AG04450 (cell line): ENCODE measurements around the gene CEP76. TPM values are rescaled to one million over a fixed set of nuclear protein-coding genes. Genes with fewer than 3 reads are reported as not detected.
A peak's percentile ranks its signal among the peaks of the same experiment; 100 is the strongest.

ENCODE experiments used
- CTCF ChIA-PET: fragments of 300-600, 350-600 bp; formaldehyde crosslinking; extraction: SDS; loops from one replicate; lab custom pipeline; 2022; ENCODE audit warnings: antibody characterized with exemption, inconsistent platforms; lab: Charles Lee
- POLR2A ChIA-PET: fragments of 350-600 bp; formaldehyde crosslinking; extraction: SDS; loops from one replicate; lab custom pipeline; 2021; ENCODE audit warnings: antibody characterized with exemption, inconsistent platforms; lab: Yijun Ruan, JAX
- DNase-seq: peaks from one replicate; pipeline ENCODE4 v3.0.0-alpha.2; 2011; ENCODE audit warnings: low read depth, low spot score
- H3K27ac ChIP-seq: one replicate; pipeline ENCODE4 v1.5.1; 2012; ENCODE audit warnings: low read depth, low read length, control low read depth
- H3K27me3 ChIP-seq: one replicate; pipeline ENCODE4 v1.6.0; 2012; ENCODE audit warnings: low read length; ENCODE audit not compliant: control insufficient read depth, insufficient read depth
- H3K4me3 ChIP-seq: 2 replicates; pipeline ENCODE4 v1.5.1; 2011; ENCODE audit warnings: mild to moderate bottlenecking, low read depth, low read length, control low read depth
- H3K9me3 ChIP-seq: 2 replicates; pipeline ENCODE4 v1.5.1; 2012; ENCODE audit warnings: low read length; ENCODE audit not compliant: control insufficient read depth, insufficient read depth
- CTCF ChIP-seq: IDR thresholded peaks from 2 replicates; pipeline ENCODE4 v1.5.1; 2011; ENCODE audit warnings: low read depth, low read length, control low read depth, inconsistent platforms
- polyA plus RNA-seq: library from polyadenylated mRNA; depleted of rRNA; stranded (reverse); fragments of >200 nt; gene quantifications from 2 replicates; pipeline ENCODE4 v1.2.3, GENCODE V29; 2011

Gene CEP76
- polyA plus RNA-seq, 1 experiment, result 7.6 TPM

DNA sequence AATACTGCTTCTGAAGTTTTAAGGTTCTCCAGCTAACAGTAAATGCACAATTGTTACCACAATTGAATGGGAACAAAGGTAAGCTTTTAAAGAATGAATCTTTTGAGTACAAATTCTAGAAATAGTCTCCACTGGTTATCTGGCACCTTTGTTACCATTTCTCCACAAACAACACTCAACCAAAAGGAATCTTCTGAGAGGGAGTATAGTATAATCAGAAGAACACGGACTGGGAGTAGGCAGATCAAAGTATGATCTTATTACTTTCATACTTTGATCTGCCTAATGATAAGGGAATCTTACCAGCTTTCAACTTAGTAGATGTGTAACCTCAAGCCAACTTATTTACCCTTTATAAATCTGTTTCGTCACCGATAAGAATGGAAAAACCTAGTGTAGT lies 1.4 kb downstream of the CEP76 start:
- no peak for TF ChIP-seq CTCF
- POLR2A ChIA-PET, result no interaction called here
- Histone ChIP-seq H3K4me3 (peak overlapping the region; percentile 90), H3K9me3 (no peaks in the 10 kb centered on the region; the same call in 1 of the 2 replicates), H3K27ac (no peak overlapping the region), H3K27me3 (no peaks in the 10 kb centered on the region)
- CTCF ChIA-PET, result interaction anchor here (1.5 to 2.3 kb wide), 2 partner anchors 10 to 309 kb away, joined by 5 to 11 read pairs; no protein-coding TSS in a partner anchor
- no peak for DNase-seq

- ChIA-PET POLR2A (no interaction called here), CTCF (interaction anchor here (0.9 kb wide), 1 partner anchor 13 kb away, joined by 3 read pairs; no protein-coding TSS in a partner anchor)
- Histone ChIP-seq H3K27ac (no peak overlapping the region), H3K27me3 (no peaks in the 10 kb centered on the region), H3K4me3 (no peak overlapping the region), H3K9me3 (no peaks in the 10 kb centered on the region; the same call in 1 of the 2 replicates)
- TF ChIP-seq CTCF, result no peak
- DNase-seq, result no peak
These were observed 2.8 kb downstream of the CEP76 start for GRCh38 chr18:12699747-12700146.

DNA sequence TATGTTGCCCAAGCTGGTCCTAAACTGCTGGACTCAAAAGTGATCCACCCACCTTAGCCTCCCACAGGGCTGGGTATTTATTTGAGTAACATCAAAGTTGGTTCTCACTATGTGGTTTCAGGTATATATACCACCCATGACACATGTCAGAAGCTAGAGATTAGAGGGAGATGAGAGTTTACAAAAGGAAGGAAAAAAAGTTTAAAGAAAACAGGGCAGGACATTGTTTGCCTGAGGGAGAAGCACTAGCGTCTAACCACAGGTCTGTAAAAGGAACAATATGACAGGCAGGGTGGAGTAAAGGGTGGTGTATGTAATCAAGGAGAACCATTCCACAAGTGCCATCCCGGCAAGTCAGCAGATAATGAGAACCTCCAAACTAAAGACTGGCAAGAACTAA lies 8.5 kb downstream of the CEP76 start:
- ChIA-PET POLR2A (no interaction called here), CTCF (no interaction called here)
- Histone ChIP-seq H3K27ac (no peak overlapping the region), H3K4me3 (no peak overlapping the region), H3K27me3 (no peaks in the 10 kb centered on the region), H3K9me3 (no peaks in the 10 kb centered on the region; the same call in 1 of the 2 replicates)
- TF ChIP-seq CTCF, result no peak
- DNase-seq, result no peak

GRCh38 chr18:12692206-12692605 lies 10.3 kb downstream of the CEP76 start:
- Histone ChIP-seq H3K9me3 (no peaks in the 10 kb centered on the region; the same call in 1 of the 2 replicates), H3K27ac (no peak overlapping the region), H3K27me3 (no peaks in the 10 kb centered on the region), H3K4me3 (no peak overlapping the region)
- ChIA-PET POLR2A (interaction anchor here (1.2 kb wide), 1 partner anchor 315 kb away, joined by 3 read pairs; the partner anchor contains the start of gene AFG3L2), CTCF (no interaction called here)
- DNase-seq, result no peak
- TF ChIP-seq CTCF, result no peak

DNA sequence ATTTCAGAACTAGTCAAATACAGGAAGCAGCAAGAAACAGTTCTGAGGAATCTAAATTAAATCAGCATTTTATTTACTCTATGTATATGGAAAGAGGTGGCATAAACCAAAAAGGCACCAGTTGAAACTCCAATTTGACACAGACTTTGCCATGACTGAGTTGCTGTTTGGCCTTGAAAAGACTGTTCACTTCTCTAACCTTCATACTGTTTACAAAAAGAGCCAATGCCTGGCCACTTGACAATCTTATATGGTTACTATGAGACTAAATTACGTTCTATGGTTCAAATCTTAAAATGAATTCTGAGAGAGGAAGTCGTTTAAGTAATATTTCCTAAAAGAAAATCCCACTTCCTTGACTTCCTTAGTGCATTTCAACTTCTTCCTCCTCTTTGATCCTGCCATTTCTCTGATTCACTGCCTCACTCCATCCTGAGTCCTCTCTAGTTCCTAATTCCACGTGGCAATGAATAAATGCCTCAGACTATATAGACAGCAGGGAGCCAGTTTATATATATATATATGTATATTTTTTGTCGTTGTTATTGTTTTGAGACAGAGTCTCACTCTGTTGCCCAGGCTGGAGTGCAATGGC lies 13.2 kb downstream of the CEP76 start:
- CTCF ChIA-PET, result no interaction called here
- H3K9me3 ChIP-seq, result no peaks in the 10 kb centered on the region; the same call in 1 of the 2 replicates
- POLR2A ChIA-PET, result no interaction called here
- no peak for TF ChIP-seq CTCF
- H3K27me3 ChIP-seq, result no peaks in the 10 kb centered on the region
- H3K4me3 ChIP-seq, result no peak overlapping the region
- no peak for DNase-seq
- H3K27ac ChIP-seq, result no peak overlapping the region
